CD4-positive, CD25-positive, alpha-beta regulatory T cell (primary cell): Measurements from ENCODE around the gene RPL22L1. TPM values are rescaled to one million over a fixed set of nuclear protein-coding genes. Genes with fewer than 3 reads are reported as not detected.
"Not testable (repeated sequence)": the region's sequence is repeated elsewhere in the genome, so short reads cannot be mapped to it uniquely, and the experiment has no call there.

Source experiments
- ATAC-seq, 2 donors: fragments of 150-1000 bp; cut with Tn5 transposase; one replicate each; pipeline ENCODE4 v1.10.0; 2021; ENCODE audit warnings: low read depth in 2 of 2, moderate number of reproducible peaks in 2 of 2, moderate library complexity in 1 of 2
- DNase-seq, 3 donors: peaks; one replicate each; pipeline versions ENCODE4 v3.0.0 to v3.0.0-alpha.2; 2012 to 2022; ENCODE audit warnings: mixed read lengths in 1 of 3
- H3K27ac ChIP-seq: one replicate; pipeline ENCODE4 v1.7.0; 2013; ENCODE audit warnings: mild to moderate bottlenecking, low read length; ENCODE audit not compliant: insufficient read depth, poor library complexity, severe bottlenecking
- H3K27me3 ChIP-seq: one replicate; pipeline ENCODE4 v1.7.0; 2013; ENCODE audit warnings: low read length; ENCODE audit not compliant: control insufficient read depth, insufficient read depth
- H3K36me3 ChIP-seq: one replicate; pipeline ENCODE4 v1.7.0; 2013; ENCODE audit warnings: mild to moderate bottlenecking, low read length, moderate library complexity; ENCODE audit not compliant: control insufficient read depth, insufficient read depth
- H3K4me1 ChIP-seq: 2 replicates; pipeline ENCODE4 v1.7.0; 2013; ENCODE audit warnings: mild to moderate bottlenecking, low read length; ENCODE audit not compliant: insufficient read depth, control insufficient read depth, poor library complexity, severe bottlenecking
- H3K4me3 ChIP-seq: one replicate; pipeline ENCODE4 v1.7.0; 2013; ENCODE audit warnings: low read depth, mild to moderate bottlenecking, low read length, moderate library complexity
- H3K9me3 ChIP-seq, 2 experiments: 1 replicate in 1 of 2; 2 replicates in 1 of 2; pipeline ENCODE4 v1.7.0; 2013; ENCODE audit warnings: low read length in 2 of 2, mild to moderate bottlenecking in 1 of 2, moderate library complexity in 1 of 2; ENCODE audit not compliant: control insufficient read depth in 2 of 2
- H3K27ac Mint-ChIP-seq, 3 donors: one replicate each; pipeline ENCODE4 v1.8.0; 2020 to 2022; ENCODE audit warnings: mild to moderate bottlenecking in 3 of 3, mixed read lengths in 3 of 3, moderate library complexity in 2 of 3
- H3K27me3 Mint-ChIP-seq: one replicate; pipeline ENCODE4 v1.8.0; 2022; ENCODE audit warnings: mild to moderate bottlenecking, mixed read lengths
- H3K36me3 Mint-ChIP-seq: one replicate; pipeline ENCODE4 v1.8.0; 2020; ENCODE audit warnings: mixed read lengths
- H3K4me1 Mint-ChIP-seq, 4 donors: one replicate each; pipeline ENCODE4 v1.8.0; 2020 to 2022; ENCODE audit warnings: mixed read lengths in 4 of 4, mild to moderate bottlenecking in 1 of 4
- H3K4me3 Mint-ChIP-seq, 4 donors: one replicate each; pipeline ENCODE4 v1.8.0; 2020 to 2022; ENCODE audit warnings: mild to moderate bottlenecking in 4 of 4, mixed read lengths in 4 of 4, moderate library complexity in 3 of 4
- H3K9me3 Mint-ChIP-seq, 7 donors: one replicate each; pipeline ENCODE4 v1.8.0; 2020 to 2022; ENCODE audit warnings: mixed read lengths in 7 of 7, mild to moderate bottlenecking in 3 of 7, moderate library complexity in 2 of 7
- polyA plus RNA-seq, 4 donors: library from polyadenylated mRNA; unstranded; fragments of 300-500 nt; fragmentation: Illumina TruSeq; gene quantifications; one replicate each; pipeline ENCODE4 v1.2.3, GENCODE V29; 2021
- total RNA-seq: library from RNA; stranded (reverse); gene quantifications from one replicate; pipeline ENCODE4 v1.2.3, GENCODE V29; 2022

RPL22L1 gene
- total and polyA plus RNA-seq, 5 donors from 2014 or later: 25.5 to 48.4 (median 43.6) TPM

GRCh38 chr3:170908235-170909116 lies 38.5 kb upstream of the RPL22L1 start, which contains the start of gene EIF5A2:
Gene EIF5A2 (minus strand): TSS chr3:170908637. CDS start chr3:170907806, 831 bp downstream.
- Mint-ChIP-seq H3K27me3 (peaks cover 6% of the 10 kb centered on the region), H3K4me3 (peak within 1 kb of the TSS; percentile 93 to 100 (median 96)), H3K36me3 (no peaks in the 10 kb centered on the region), H3K4me1 (peaks cover 12 to 24% (median 17%) of the 10 kb centered on the region in 4 donors), H3K27ac (peak within 1 kb of the TSS; percentile 91 to 97 (median 94)), H3K9me3 (peaks cover 0 to 16% (median 6%) of the 10 kb centered on the region in 7 donors)
- no peaks in the 10 kb centered on the region for H3K36me3 ChIP-seq
- H3K9me3 ChIP-seq: peaks cover 8 to 23% of the 10 kb centered on the region in 2 experiments
- ATAC-seq (peak; percentile 94 to 95), DNase-seq (peak; percentile 92 to 98 (median 94))
- peak within 1 kb of the TSS; percentile 68 for H3K27ac ChIP-seq
- H3K4me3 ChIP-seq: peak within 1 kb of the TSS; percentile 87
- H3K4me1 ChIP-seq: peaks cover 20% of the 10 kb centered on the region
- no peaks in the 10 kb centered on the region for H3K27me3 ChIP-seq

- ATAC-seq (no peak), DNase-seq (peak in 2 of 3 donors; percentile 8 to 29)
- Mint-ChIP-seq H3K9me3 (peaks cover 0 to 16% (median 6%) of the 10 kb centered on the region in 7 donors), H3K27ac (peak overlapping the region in 2 of 3 donors; percentile 62 to 91), H3K36me3 (peaks cover 4% of the 10 kb centered on the region), H3K4me3 (peak overlapping the region; percentile 93 to 100 (median 96)), H3K4me1 (peaks cover 12 to 24% (median 17%) of the 10 kb centered on the region in 4 donors), H3K27me3 (peaks cover 6% of the 10 kb centered on the region)
- Histone ChIP-seq H3K27me3 (no peaks in the 10 kb centered on the region), H3K27ac (peak overlapping the region; percentile 68), H3K4me1 (peaks cover 20% of the 10 kb centered on the region), H3K9me3 (peaks cover 8 to 23% of the 10 kb centered on the region in 2 experiments), H3K4me3 (peak overlapping the region; percentile 87), H3K36me3 (no peaks in the 10 kb centered on the region)
Observed at GRCh38 chr3:170907637-170908234, 37.7 kb upstream of the RPL22L1 start.

DNA sequence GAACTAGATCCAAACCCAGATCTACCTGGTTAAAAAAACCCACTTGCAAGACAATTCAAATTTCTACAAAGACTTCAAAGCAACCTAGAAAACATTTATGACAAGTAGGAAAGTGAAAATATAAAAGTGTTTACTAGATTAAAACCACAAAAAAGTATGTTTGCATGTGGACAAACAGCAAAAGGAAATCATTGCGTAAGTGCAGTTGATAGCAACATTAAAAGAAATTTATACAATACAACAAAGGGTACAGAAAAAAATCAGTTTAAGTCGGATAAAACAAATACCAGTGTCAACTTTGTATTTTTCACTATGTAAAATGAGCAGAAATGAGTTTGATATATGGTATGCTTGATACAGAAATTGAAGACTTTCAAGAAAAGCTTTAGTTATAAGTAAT lies 35.9 kb upstream of the RPL22L1 start:
- Mint-ChIP-seq H3K9me3 (peaks cover 0 to 16% (median 4%) of the 10 kb centered on the region in 7 donors), H3K27me3 (no peaks in the 10 kb centered on the region), H3K27ac (no peak overlapping the region), H3K36me3 (peaks cover 11% of the 10 kb centered on the region), H3K4me1 (peaks cover 7 to 36% (median 18%) of the 10 kb centered on the region in 4 donors), H3K4me3 (peak overlapping the region in 3 of 4 donors; percentile 38 to 93 (median 42))
- Histone ChIP-seq H3K4me1 (peaks cover 20% of the 10 kb centered on the region), H3K4me3 (no peak overlapping the region), H3K36me3 (no peaks in the 10 kb centered on the region), H3K9me3 (peaks cover 7 to 20% of the 10 kb centered on the region in 2 experiments), H3K27ac (no peak overlapping the region), H3K27me3 (no peaks in the 10 kb centered on the region)
- DNase-seq (peak in 1 of 3 donors; percentile 9), ATAC-seq (no peak)

- no peak for ATAC-seq
- Mint-ChIP-seq H3K4me1 (peaks cover 7 to 33% (median 15%) of the 10 kb centered on the region in 4 donors), H3K4me3 (no peak overlapping the region), H3K27ac (no peak overlapping the region), H3K27me3 (no peaks in the 10 kb centered on the region), H3K9me3 (peaks cover 0 to 1% (median 0%) of the 10 kb centered on the region in 7 donors), H3K36me3 (peaks cover 22% of the 10 kb centered on the region)
- no peaks in the 10 kb centered on the region for H3K27me3 ChIP-seq
- peaks cover 20% of the 10 kb centered on the region for H3K4me1 ChIP-seq
- H3K27ac ChIP-seq: no peak overlapping the region
- DNase-seq: no peak
- H3K36me3 ChIP-seq: no peaks in the 10 kb centered on the region
- H3K9me3 ChIP-seq: no peaks in the 10 kb centered on the region
- H3K4me3 ChIP-seq: no peak overlapping the region
Observed at GRCh38 chr3:170903123-170903522, 33.1 kb upstream of the RPL22L1 start.

GRCh38 chr3:170899455-170899854 lies 29.5 kb upstream of the RPL22L1 start:
- peaks cover 43% of the 10 kb centered on the region for H3K36me3 Mint-ChIP-seq
- Histone ChIP-seq H3K9me3 (no peaks in the 10 kb centered on the region), H3K27me3 (no peaks in the 10 kb centered on the region), H3K36me3 (no peaks in the 10 kb centered on the region), H3K4me3 (no peak overlapping the region), H3K4me1 (no peaks in the 10 kb centered on the region), H3K27ac (no peak overlapping the region)
- no peak for ATAC-seq
- H3K27ac Mint-ChIP-seq: no peak overlapping the region
- no peaks in the 10 kb centered on the region for H3K27me3 Mint-ChIP-seq
- H3K4me3 Mint-ChIP-seq: no peak overlapping the region
- H3K4me1 Mint-ChIP-seq: peaks cover 0 to 13% (median under 1%) of the 10 kb centered on the region in 4 donors
- no peak for DNase-seq
- peaks cover 0 to 5% (median 1%) of the 10 kb centered on the region in 7 donors for H3K9me3 Mint-ChIP-seq

DNA sequence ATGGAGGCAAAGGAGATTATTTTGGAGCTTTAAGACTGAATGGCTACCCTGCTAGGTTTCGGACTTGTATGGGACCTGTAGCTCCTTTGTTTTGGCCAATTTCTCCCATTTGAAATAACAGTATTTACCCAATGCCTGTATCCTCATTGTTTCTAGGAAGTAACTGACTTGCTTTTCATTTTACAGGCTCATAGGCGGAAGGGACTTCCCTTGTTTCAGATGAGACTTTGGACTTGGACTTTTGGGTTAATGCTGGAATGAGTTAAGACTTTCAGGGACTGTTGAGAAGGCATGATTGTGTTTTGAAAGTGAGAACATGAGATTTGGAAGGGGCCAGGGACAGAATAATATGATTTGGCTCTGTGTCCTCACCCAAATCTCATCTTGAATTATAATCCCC lies 28.0 kb upstream of the RPL22L1 start:
- ATAC-seq: no peak
- Mint-ChIP-seq H3K27ac (peak overlapping the region in 1 of 3 donors; percentile 34), H3K4me3 (no peak overlapping the region), H3K27me3 (no peaks in the 10 kb centered on the region), H3K36me3 (peaks cover 44% of the 10 kb centered on the region), H3K9me3 (peaks cover 0 to 5% (median 1%) of the 10 kb centered on the region in 7 donors), H3K4me1 (peaks cover 0 to 13% (median under 1%) of the 10 kb centered on the region in 4 donors)
- no peak for DNase-seq
- no peaks in the 10 kb centered on the region for H3K9me3 ChIP-seq
- H3K36me3 ChIP-seq: peaks cover 6% of the 10 kb centered on the region
- H3K4me3 ChIP-seq: no peak overlapping the region
- no peaks in the 10 kb centered on the region for H3K27me3 ChIP-seq
- no peaks in the 10 kb centered on the region for H3K4me1 ChIP-seq
- H3K27ac ChIP-seq: no peak overlapping the region

DNA sequence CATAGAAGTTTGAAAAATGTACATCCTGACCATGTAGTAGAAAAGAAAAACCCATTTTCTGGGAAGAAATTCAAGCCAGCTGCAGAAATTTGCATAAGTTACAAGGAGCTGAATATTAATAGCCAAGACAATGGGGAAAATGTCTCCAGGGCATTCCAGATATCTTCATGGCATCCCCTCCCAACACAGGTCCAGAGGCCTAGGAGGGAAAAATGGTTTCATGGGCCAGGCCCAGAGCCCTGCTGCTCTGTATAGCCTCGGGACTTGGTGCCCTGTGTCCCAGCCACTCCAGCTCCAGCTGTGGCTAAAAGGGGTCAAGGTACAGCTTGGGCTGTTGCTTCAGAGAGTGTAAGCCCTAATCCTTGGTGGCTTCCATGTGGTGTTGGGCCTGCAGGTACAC lies 27.2 kb upstream of the RPL22L1 start:
- H3K4me3 Mint-ChIP-seq, H3K4me1 ChIP-seq, H3K27me3 Mint-ChIP-seq, H3K9me3 ChIP-seq, H3K27ac Mint-ChIP-seq, DNase-seq, H3K27me3 ChIP-seq, H3K4me3 ChIP-seq, H3K36me3 ChIP-seq, H3K27ac ChIP-seq, ATAC-seq, H3K9me3 Mint-ChIP-seq: not testable (repeated sequence)
- Mint-ChIP-seq H3K36me3 (peaks cover 43% of the 10 kb centered on the region), H3K4me1 (peaks cover 0 to 13% (median under 1%) of the 10 kb centered on the region in 4 donors)
